ENCODE results near the gene BMS1. TPM values are rescaled to one million over a fixed set of nuclear protein-coding genes. Genes with fewer than 3 reads are reported as not detected.
"Not testable (repeated sequence)": the region's sequence is repeated elsewhere in the genome, so short reads cannot be mapped to it uniquely, and the experiment has no call there.

BMS1 gene
- total RNA-seq, 1 donor from 2014 or later: 21.8 TPM

- TF ChIP-seq CTCF (IDR thresholded peaks at IDR 0.05; ENCODE audit: unreplicated experiment): no peak
- H3K36me3 Mint-ChIP-seq: peaks cover 71% of the 10 kb centered on the region
- H3K27ac Mint-ChIP-seq: no peak overlapping the region
- DNase-seq (ENCODE audit: low spot score in 2 of 2, unreplicated experiment in 2 of 2): no peak
- H3K9me3 Mint-ChIP-seq: peaks cover 19% of the 10 kb centered on the region
- H3K4me1 Mint-ChIP-seq: no peaks in the 10 kb centered on the region
- H3K4me3 Mint-ChIP-seq: no peak overlapping the region
- no peaks in the 10 kb centered on the region for H3K27me3 Mint-ChIP-seq (ENCODE audit: low read depth)
These were observed 44.6 kb downstream of the BMS1 start for GRCh38 chr10:42827201-42827600.

GRCh38 chr10:42828391-42828790, 45.8 kb downstream of the BMS1 start:
- not testable (repeated sequence) for H3K4me3 Mint-ChIP-seq

GRCh38 chr10:42830237-42830636, 47.6 kb downstream of the BMS1 start:
- Mint-ChIP-seq H3K4me1 (no peaks in the 10 kb centered on the region), H3K9me3 (peaks cover 10% of the 10 kb centered on the region), H3K27me3 (ENCODE audit: low read depth) (no peaks in the 10 kb centered on the region), H3K27ac (no peak overlapping the region), H3K4me3 (no peak overlapping the region), H3K36me3 (peaks cover 44% of the 10 kb centered on the region)
- no peak for DNase-seq (ENCODE audit: low spot score in 2 of 2, unreplicated experiment in 2 of 2)
- no peak for TF ChIP-seq CTCF (IDR thresholded peaks at IDR 0.05; ENCODE audit: unreplicated experiment)

More at GRCh38 chr10:42828391-42828790, 45.8 kb downstream of the BMS1 start:
- H3K4me1 Mint-ChIP-seq; H3K27ac Mint-ChIP-seq; DNase-seq (ENCODE audit: low spot score in 2 of 2, unreplicated experiment in 2 of 2); H3K27me3 Mint-ChIP-seq (ENCODE audit: low read depth): not testable (repeated sequence)
- H3K36me3 Mint-ChIP-seq: peaks cover 62% of the 10 kb centered on the region
- H3K9me3 Mint-ChIP-seq: peaks cover 19% of the 10 kb centered on the region

GRCh38 chr10:42836096-42836495, 53.5 kb downstream of the BMS1 start:
- Mint-ChIP-seq H3K27me3 (ENCODE audit: low read depth) (no peaks in the 10 kb centered on the region), H3K4me1 (no peaks in the 10 kb centered on the region), H3K27ac (no peak overlapping the region), H3K4me3 (no peak overlapping the region), H3K36me3 (peaks cover 13% of the 10 kb centered on the region), H3K9me3 (no peaks in the 10 kb centered on the region)
- no peak for DNase-seq (ENCODE audit: low spot score in 2 of 2, unreplicated experiment in 2 of 2)
- TF ChIP-seq CTCF (IDR thresholded peaks at IDR 0.05; ENCODE audit: unreplicated experiment): no peak

- no peaks in the 10 kb centered on the region for H3K27me3 Mint-ChIP-seq (ENCODE audit: low read depth)
- H3K4me1 Mint-ChIP-seq: no peaks in the 10 kb centered on the region
- H3K4me3 Mint-ChIP-seq: no peak overlapping the region
- H3K27ac Mint-ChIP-seq: no peak overlapping the region
- no peak for DNase-seq (ENCODE audit: low spot score in 2 of 2, unreplicated experiment in 2 of 2)
- H3K36me3 Mint-ChIP-seq: peaks cover 4% of the 10 kb centered on the region
- no peaks in the 10 kb centered on the region for H3K9me3 Mint-ChIP-seq
- no peak for TF ChIP-seq CTCF (IDR thresholded peaks at IDR 0.05; ENCODE audit: unreplicated experiment)
These were observed 54.3 kb downstream of the BMS1 start for GRCh38 chr10:42836771-42837468.

GRCh38 chr10:42844810-42845209, 62.2 kb downstream of the BMS1 start:
- H3K4me1 Mint-ChIP-seq; H3K27me3 Mint-ChIP-seq (ENCODE audit: low read depth); H3K36me3 Mint-ChIP-seq; H3K4me3 Mint-ChIP-seq; H3K27ac Mint-ChIP-seq; DNase-seq (ENCODE audit: low spot score in 2 of 2, unreplicated experiment in 2 of 2): not testable (repeated sequence)
- H3K9me3 Mint-ChIP-seq: peaks cover 14% of the 10 kb centered on the region

GRCh38 chr10:42847261-42847660, 64.7 kb downstream of the BMS1 start:
- H3K36me3 Mint-ChIP-seq; H3K4me3 Mint-ChIP-seq; H3K4me1 Mint-ChIP-seq; H3K27ac Mint-ChIP-seq; DNase-seq (ENCODE audit: low spot score in 2 of 2, unreplicated experiment in 2 of 2); H3K27me3 Mint-ChIP-seq (ENCODE audit: low read depth): not testable (repeated sequence)
- peaks cover 15% of the 10 kb centered on the region for H3K9me3 Mint-ChIP-seq

Measured in mesothelial cell of epicardium (in vitro differentiated cells).